ENCODE measurements around the gene DUSP19.
A peak's percentile ranks its signal among the peaks of the same experiment; 100 is the strongest.

GRCh38 chr2:183038341-183039300, 39.9 kb upstream of the DUSP19 start, which contains the start of gene NCKAP1:
- TF ChIP-seq EZH2 (IDR thresholded peaks at IDR 0.05) (no peak), POLR2AphosphoS5 (IDR thresholded peaks at IDR 0.05; ENCODE audit: borderline replicate concordance, low read depth, low read length) (peak; percentile 34; the same call in 1 of the 2 replicates)
